Measurements from ENCODE around the gene KRTAP5-5.
"Not testable (repeated sequence)": the region's sequence is repeated elsewhere in the genome, so short reads cannot be mapped to it uniquely, and the experiment has no call there.

The KRTAP5-5 gene

GRCh38 chr11:1642288-1643145, 12.9 kb downstream of the KRTAP5-5 start:
- no peak for DNase-seq

GRCh38 chr11:1643146-1643690, 13.6 kb downstream of the KRTAP5-5 start:
- no peak for DNase-seq

GRCh38 chr11:1644601-1645356, 15.2 kb downstream of the KRTAP5-5 start:
- DNase-seq = no peak

- DNase-seq = no peak
Measured at GRCh38 chr11:1645357-1645821, 15.8 kb downstream of the KRTAP5-5 start.

- not testable (repeated sequence) for DNase-seq
Measured at GRCh38 chr11:1646540-1646939, 17.0 kb downstream of the KRTAP5-5 start.

GRCh38 chr11:1647901-1648652, 18.5 kb downstream of the KRTAP5-5 start:
- no peak for DNase-seq

- no peak for DNase-seq
Measured at GRCh38 chr11:1648653-1649420, 19.3 kb downstream of the KRTAP5-5 start.

- no peak for DNase-seq
Measured at GRCh38 chr11:1650034-1650917, 20.7 kb downstream of the KRTAP5-5 start.

GRCh38 chr11:1650918-1651262, 21.3 kb downstream of the KRTAP5-5 start:
- no peak for DNase-seq

GRCh38 chr11:1651411-1651980, 21.9 kb downstream of the KRTAP5-5 start:
- no peak for DNase-seq

GRCh38 chr11:1652026-1652425, 22.5 kb downstream of the KRTAP5-5 start:
- DNase-seq = no peak

GRCh38 chr11:1652442-1652770, 22.8 kb downstream of the KRTAP5-5 start:
- no peak for DNase-seq

GRCh38 chr11:1652771-1653540, 23.4 kb downstream of the KRTAP5-5 start:
- DNase-seq = peak; percentile 18 to 37

GRCh38 chr11:1653541-1654387, 24.2 kb downstream of the KRTAP5-5 start:
- DNase-seq = no peak

- DNase-seq = no peak
Measured at GRCh38 chr11:1654388-1655167, 25.0 kb downstream of the KRTAP5-5 start.

GRCh38 chr11:1655168-1656060, 25.8 kb downstream of the KRTAP5-5 start:
- DNase-seq = no peak

- no peak for DNase-seq
Measured at GRCh38 chr11:1656061-1656441, 26.5 kb downstream of the KRTAP5-5 start.
